DND-41 (cell line): ENCODE measurements around the gene PRKAG2.

Source experiments
- EZH2 ChIP-seq: IDR thresholded peaks from 3 replicates; pipeline ENCODE4 v1.6.1; 2012; ENCODE audit warnings: borderline replicate concordance, low read depth, mild to moderate bottlenecking, moderate library complexity, low read length, inconsistent platforms; ENCODE audit not compliant: severe bottlenecking
- TF ChIP-seq, protein P1 (sequence below): IDR thresholded peaks from 2 replicates; pipeline ENCODE4 v1.5.1; 2012; ENCODE audit warnings: borderline replicate concordance, low read length, moderate library complexity, mild to moderate bottlenecking; ENCODE audit not compliant: poor library complexity, severe bottlenecking; ENCODE audit errors: extremely low read depth

DNA sequence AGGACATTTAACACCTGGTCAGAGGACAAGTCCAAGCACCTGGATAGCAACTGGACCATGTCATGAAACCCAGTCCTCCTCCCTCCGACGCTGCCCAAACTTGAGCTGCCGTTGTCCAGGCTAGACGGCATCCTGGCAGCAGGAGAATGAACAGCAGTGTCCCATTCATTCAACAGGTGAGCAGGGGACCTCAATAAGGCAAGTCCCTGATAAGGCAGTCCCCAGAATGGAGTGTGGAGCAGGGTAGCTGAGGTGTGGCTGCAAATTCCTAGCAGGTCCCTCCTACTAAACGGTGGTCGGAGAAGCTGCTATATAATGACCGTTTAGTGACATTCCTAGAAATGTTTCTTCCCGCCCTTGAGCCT, 169.8 kb downstream of the PRKAG2 start:
- TF ChIP-seq, protein P1, sequence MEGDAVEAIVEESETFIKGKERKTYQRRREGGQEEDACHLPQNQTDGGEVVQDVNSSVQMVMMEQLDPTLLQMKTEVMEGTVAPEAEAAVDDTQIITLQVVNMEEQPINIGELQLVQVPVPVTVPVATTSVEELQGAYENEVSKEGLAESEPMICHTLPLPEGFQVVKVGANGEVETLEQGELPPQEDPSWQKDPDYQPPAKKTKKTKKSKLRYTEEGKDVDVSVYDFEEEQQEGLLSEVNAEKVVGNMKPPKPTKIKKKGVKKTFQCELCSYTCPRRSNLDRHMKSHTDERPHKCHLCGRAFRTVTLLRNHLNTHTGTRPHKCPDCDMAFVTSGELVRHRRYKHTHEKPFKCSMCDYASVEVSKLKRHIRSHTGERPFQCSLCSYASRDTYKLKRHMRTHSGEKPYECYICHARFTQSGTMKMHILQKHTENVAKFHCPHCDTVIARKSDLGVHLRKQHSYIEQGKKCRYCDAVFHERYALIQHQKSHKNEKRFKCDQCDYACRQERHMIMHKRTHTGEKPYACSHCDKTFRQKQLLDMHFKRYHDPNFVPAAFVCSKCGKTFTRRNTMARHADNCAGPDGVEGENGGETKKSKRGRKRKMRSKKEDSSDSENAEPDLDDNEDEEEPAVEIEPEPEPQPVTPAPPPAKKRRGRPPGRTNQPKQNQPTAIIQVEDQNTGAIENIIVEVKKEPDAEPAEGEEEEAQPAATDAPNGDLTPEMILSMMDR, result no peak
- no peak for TF ChIP-seq EZH2
